ENCODE data around the gene CTNNA2. TPM values are rescaled to one million over a fixed set of nuclear protein-coding genes. Genes with fewer than 3 reads are reported as not detected.

The CTNNA2 gene
- total RNA-seq, 1 experiment from 2014 or later, result 5.5 TPM

GRCh38 chr2:79799729-79800128 is 286.9 kb downstream of the CTNNA2 start:
- H2BK5ac ChIP-seq (ENCODE audit: insufficient read length, low read length), result no peak overlapping the region
- peaks cover 9 to 14% of the 10 kb centered on the region in 2 experiments; a peak in 4 of 5 replicates for H3K9me3 Mint-ChIP-seq
- peaks cover 11 to 16% (median 12%) of the 10 kb centered on the region in 3 experiments for H3K36me3 Mint-ChIP-seq (ENCODE audit: insufficient read depth in 1 of 3, low read depth in 3 of 3)
- peaks cover 6% of the 10 kb centered on the region; the same call in 1 of the 2 replicates for H3K4me1 ChIP-seq (ENCODE audit: insufficient read depth, low read length)
- H2AFZ ChIP-seq (ENCODE audit: low read length), result no peak overlapping the region
- no peaks in the 10 kb centered on the region for H3K79me2 ChIP-seq (ENCODE audit: insufficient read depth, low read length)
- H4K20me1 ChIP-seq (ENCODE audit: control insufficient read depth, insufficient read depth, insufficient read length), result no peaks in the 10 kb centered on the region
- no peak overlapping the region for H2AK5ac ChIP-seq (ENCODE audit: insufficient read length, low read length)
- no peak overlapping the region for H3K23ac ChIP-seq (ENCODE audit: insufficient read length, low read depth, low read length)
- H3K4me1 Mint-ChIP-seq, result peaks cover 22 to 27% of the 10 kb centered on the region in 2 experiments
- H2BK15ac ChIP-seq (ENCODE audit: low read depth, low read length), result no peak overlapping the region
- H2BK120ac ChIP-seq (ENCODE audit: low read depth, low read length, poor library complexity, severe bottlenecking), result no peak overlapping the region
- H3K9me3 ChIP-seq (ENCODE audit: control insufficient read depth, low read depth, low read length), result no peaks in the 10 kb centered on the region
- H3K9ac ChIP-seq (ENCODE audit: extremely low read depth, insufficient read length, low read length), result no peak overlapping the region
- H3K18ac ChIP-seq (ENCODE audit: insufficient read length, low read depth, low read length), result no peak overlapping the region
- no peak overlapping the region for H3K4me3 Mint-ChIP-seq
- TF ChIP-seq CTCF (conservative IDR thresholded peaks at IDR 0.05), result no peak
- H4K5ac ChIP-seq (ENCODE audit: insufficient read length, low read depth, low read length), result no peak overlapping the region
- H3K27ac ChIP-seq (ENCODE audit: insufficient read length, low read depth, low read length), result no peak overlapping the region
- H2BK12ac ChIP-seq (ENCODE audit: insufficient read length, low read depth, low read length), result no peak overlapping the region
- H3K23me2 ChIP-seq (ENCODE audit: insufficient read length, low read depth, low read length, poor library complexity, severe bottlenecking), result no peaks in the 10 kb centered on the region
- no peak overlapping the region for H3K4me2 ChIP-seq (ENCODE audit: insufficient read depth, insufficient read length, low read length)
- H3K4ac ChIP-seq (ENCODE audit: low read depth, low read length), result no peak overlapping the region
- H3K27ac Mint-ChIP-seq, result no peak overlapping the region
- no peak overlapping the region for H3T11ph ChIP-seq (ENCODE audit: low read length)
- H4K91ac ChIP-seq (ENCODE audit: insufficient read length, low read depth, low read length), result no peak overlapping the region
- no peak overlapping the region for H2BK20ac ChIP-seq (ENCODE audit: low read depth, low read length, poor library complexity, severe bottlenecking)
- DNase-seq, result no peak
- no peaks in the 10 kb centered on the region for H3K79me1 ChIP-seq (ENCODE audit: insufficient read depth, low read depth, low read length, poor library complexity, severe bottlenecking)
- no peak overlapping the region for H3K14ac ChIP-seq (ENCODE audit: insufficient read depth, low read length)
- H3K56ac ChIP-seq (ENCODE audit: insufficient read length, low read depth, low read length), result no peak overlapping the region
- no peak overlapping the region for H4K8ac ChIP-seq (replicated peaks; ENCODE audit: insufficient read length, low read depth, low read length)
- H3K27me3 ChIP-seq (ENCODE audit: insufficient read depth, low read length), result no peaks in the 10 kb centered on the region
- H3K27me3 Mint-ChIP-seq (ENCODE audit: low read depth), result no peaks in the 10 kb centered on the region

Data from H9 (cell line).